Epithelial cell of proximal tubule (primary cell): ENCODE measurements around the gene ITGB2. TPM values are rescaled to one million over a fixed set of nuclear protein-coding genes. Genes with fewer than 3 reads are reported as not detected.

ENCODE experiments used
- DNase-seq: peaks from one replicate; pipeline ENCODE4 v3.0.0-alpha.2; 2011; ENCODE audit warnings: low read depth
- H3K4me3 ChIP-seq: 2 replicates; pipeline ENCODE4 v1.5.1; 2011; ENCODE audit warnings: low read depth, mild to moderate bottlenecking, low read length
- total RNA-seq: library from RNA; depleted of rRNA; stranded (reverse); fragments of >200 nt; gene quantifications from 2 replicates; pipeline ENCODE4 v1.2.3, GENCODE V29; 2015
- TF ChIP-seq, protein P1 (sequence below): conservative IDR thresholded peaks from 2 replicates; pipeline ENCODE4 v1.5.1; 2012; ENCODE audit warnings: low read depth, mild to moderate bottlenecking, low read length

Gene ITGB2
- total RNA-seq, 1 donor from 2014 or later, result 3.0 TPM

DNA sequence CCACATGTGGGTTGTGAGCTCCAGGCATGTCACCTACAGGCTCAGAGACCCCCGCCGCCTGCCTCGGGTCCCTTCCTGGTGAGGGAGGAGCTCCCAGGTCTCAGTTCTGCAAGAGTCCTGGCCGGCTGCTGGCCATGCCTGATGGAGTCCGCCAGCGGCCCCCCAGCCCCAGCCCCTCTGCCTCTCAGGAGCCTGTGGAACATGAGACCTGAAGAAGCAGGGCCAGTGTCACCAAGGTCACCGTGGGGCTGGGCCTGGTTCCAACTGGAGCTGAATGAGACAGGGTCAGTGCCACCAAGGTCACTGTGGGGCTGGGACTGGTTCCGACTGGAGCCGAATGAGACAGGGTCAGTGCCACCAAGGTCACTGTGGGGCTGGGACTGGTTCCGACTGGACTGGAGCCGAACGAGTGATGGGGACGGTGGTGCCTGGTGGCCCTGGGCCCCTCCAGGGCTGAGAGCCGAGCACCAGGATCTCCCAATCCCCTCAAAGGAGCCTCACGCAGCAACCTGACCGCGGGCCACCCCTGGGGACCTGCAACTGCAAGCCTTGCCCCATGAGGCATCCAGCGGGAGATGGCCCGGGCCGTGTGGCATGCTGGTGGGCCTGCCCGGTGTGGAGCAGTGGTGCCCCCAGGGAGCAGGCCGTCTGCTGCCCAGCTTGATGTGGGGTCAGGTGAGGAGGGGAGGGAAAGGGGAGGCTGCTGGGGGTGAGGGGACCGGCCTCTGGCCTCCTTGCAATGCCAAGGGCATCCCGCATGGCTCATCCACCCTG lies 32.7 kb downstream of the ITGB2 start:
- DNase-seq, result no peak
- no peak overlapping the region for H3K4me3 ChIP-seq
- TF ChIP-seq, protein P1, sequence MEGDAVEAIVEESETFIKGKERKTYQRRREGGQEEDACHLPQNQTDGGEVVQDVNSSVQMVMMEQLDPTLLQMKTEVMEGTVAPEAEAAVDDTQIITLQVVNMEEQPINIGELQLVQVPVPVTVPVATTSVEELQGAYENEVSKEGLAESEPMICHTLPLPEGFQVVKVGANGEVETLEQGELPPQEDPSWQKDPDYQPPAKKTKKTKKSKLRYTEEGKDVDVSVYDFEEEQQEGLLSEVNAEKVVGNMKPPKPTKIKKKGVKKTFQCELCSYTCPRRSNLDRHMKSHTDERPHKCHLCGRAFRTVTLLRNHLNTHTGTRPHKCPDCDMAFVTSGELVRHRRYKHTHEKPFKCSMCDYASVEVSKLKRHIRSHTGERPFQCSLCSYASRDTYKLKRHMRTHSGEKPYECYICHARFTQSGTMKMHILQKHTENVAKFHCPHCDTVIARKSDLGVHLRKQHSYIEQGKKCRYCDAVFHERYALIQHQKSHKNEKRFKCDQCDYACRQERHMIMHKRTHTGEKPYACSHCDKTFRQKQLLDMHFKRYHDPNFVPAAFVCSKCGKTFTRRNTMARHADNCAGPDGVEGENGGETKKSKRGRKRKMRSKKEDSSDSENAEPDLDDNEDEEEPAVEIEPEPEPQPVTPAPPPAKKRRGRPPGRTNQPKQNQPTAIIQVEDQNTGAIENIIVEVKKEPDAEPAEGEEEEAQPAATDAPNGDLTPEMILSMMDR, result no peak

DNA sequence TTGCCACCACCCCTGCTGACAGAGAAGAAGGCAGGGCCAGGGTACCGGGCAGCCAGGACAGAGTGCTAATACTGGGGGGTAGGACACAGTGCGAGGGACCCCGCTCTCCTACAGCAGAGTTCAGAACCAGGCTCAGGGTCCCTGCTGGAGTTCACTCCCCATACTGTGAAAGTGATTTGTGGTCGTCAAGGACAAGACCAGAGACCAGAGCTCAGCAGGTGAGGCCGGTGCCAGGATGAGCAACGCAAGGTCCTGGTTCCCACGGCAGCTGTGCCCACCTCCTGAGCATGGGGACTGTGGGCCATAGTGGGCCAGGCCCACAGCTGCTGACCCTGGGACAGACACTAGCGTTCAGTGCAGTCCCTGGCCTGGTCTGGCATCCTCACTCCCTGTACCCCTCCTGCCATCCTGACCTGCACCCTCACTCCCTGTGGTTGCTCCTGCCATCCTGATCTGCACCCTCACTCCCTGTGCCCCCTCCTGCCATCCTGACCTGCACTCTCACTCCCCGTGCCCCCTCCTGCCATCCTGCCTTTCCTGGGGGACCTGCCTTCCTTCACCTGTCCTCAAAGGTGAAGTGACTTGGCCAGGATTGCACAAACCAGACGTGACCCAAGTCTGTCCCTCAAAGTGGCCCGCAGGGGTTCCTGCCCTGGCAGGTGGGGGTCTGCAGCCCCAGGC lies 33.4 kb downstream of the ITGB2 start:
- no peak for DNase-seq
- TF ChIP-seq, protein P1, result no peak
- no peak overlapping the region for H3K4me3 ChIP-seq

DNA sequence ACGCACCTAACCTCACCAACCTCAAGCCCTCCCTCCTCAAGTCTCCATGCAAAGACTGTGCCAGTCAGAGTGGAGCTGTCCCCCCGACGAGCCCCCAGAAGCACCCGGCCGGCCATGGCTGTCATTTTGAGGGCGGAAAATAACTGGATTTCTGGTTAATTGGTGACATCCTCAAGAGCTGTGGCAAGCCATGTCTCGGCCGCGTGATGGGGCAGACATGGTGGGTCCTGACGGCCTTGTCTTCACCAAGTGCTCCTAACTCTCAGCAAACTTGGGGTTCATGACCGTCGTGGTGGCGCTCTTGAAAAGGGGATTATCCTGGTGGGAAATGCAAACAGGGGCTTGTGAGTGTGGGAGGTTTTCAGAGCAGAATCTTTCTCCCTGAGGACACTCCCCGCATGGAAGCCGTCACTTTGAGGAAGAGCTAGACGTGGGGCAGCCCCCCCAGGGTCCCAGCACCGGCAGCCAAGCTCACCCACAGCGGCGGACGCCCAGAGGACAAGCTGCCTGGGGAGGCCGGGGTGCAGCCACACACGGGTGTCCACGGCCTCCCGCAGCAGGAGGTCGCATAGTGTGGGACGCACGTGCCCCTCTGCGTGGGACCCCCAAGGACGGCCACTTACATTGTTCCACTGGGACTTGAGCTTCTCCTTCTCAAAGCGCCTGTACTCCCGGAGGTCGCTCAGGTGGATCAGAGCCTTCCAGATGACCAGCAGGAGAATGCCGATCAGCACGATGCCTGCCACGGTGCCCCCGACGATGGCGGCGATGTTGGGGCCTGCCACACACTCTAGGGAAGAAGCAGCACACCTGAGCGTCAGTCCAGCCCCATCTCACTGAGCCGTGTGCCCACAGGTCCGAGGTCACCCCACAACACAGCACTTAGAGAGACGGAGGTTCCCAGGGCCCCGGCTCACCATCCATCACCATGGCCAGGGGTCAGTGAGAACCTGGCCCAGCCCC lies 34.3 kb downstream of the ITGB2 start:
- no peak overlapping the region for H3K4me3 ChIP-seq
- no peak for DNase-seq
- TF ChIP-seq, protein P1, result no peak

DNA sequence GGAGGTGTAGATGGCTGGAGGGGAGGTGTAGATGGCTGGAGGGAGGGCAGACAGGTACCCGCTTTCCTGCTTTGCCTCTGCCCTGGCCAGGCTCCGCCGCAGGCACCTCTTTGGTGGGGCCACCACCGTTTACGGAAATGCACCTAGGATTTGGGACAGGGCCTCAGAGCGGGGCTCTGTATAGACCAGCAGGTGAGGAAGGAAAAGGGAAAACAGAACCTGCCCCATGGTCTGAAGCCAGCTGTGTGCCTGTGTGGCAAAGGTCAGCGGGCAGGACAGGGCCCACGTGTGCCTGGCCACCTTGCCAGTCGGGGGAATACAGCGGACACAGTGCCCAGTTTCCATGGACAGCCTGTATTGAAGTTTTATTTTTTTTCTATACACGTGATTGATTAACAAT lies 35.1 kb downstream of the ITGB2 start:
- DNase-seq, result no peak
- no peak overlapping the region for H3K4me3 ChIP-seq
- TF ChIP-seq, protein P1, result no peak

DNA sequence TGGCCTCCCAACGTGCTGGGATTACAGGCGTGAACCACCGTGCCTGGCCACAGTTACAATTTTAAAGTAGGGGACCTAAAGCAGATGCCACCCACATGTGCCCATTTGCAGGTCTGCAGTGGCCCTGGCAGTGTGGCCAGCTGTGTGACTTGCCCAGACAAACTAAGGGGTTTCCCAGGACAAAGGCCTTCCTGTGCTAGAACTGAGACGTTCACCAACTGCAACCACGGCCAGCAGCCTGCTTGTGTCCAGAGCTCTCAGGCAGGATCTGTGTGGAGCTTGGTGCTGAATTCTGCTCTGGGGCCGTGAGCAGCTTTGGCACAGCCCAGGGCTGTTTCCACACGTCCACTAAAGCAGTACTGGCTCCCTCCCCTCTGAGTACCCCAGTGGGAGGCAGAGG lies 36.6 kb downstream of the ITGB2 start:
- H3K4me3 ChIP-seq, result no peak overlapping the region
- TF ChIP-seq, protein P1, result no peak
- no peak for DNase-seq

DNA sequence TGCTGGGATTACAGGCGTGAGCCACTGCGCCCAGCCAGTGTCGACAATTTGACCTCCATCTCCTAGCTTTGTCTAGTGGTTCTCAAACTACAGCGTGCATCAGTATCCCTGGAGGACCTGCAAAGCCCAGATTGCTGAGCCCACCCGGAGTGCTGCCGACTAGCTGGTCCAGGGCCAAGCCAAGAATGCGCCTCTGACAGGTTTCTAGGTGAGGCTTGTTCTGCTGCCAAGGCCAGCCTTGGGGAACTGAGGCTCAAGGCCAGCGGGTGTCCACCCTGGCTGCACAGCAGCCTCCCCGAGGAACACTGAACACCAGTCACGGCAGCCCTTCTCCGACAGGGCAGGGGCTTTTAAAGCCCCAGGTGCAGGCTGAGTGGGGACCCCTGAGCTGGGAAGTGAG lies 37.4 kb downstream of the ITGB2 start:
- no peak overlapping the region for H3K4me3 ChIP-seq
- TF ChIP-seq, protein P1, result no peak
- no peak for DNase-seq
